Ishikawa (cell line): ENCODE data around the gene FAM162A.

Experiments used
- CEBPB ChIP-seq: IDR thresholded peaks from 2 replicates; pipeline ENCODE4 v1.6.1; 2012
- CREB1 ChIP-seq: IDR thresholded peaks from 2 replicates; pipeline ENCODE4 v1.6.1; 2012; ENCODE audit warnings: low read depth
- EGR1 ChIP-seq: IDR thresholded peaks from 2 replicates; pipeline ENCODE4 v1.6.1; 2012
- EP300 ChIP-seq: IDR thresholded peaks from 2 replicates; pipeline ENCODE4 v1.6.1; 2012; ENCODE audit warnings: borderline replicate concordance
- MAX ChIP-seq: IDR thresholded peaks from 2 replicates; pipeline ENCODE4 v1.6.1; 2012
- NFIC ChIP-seq: IDR thresholded peaks from 2 replicates; pipeline ENCODE4 v1.6.1; 2012
- REST ChIP-seq: IDR thresholded peaks from 2 replicates; pipeline ENCODE4 v1.6.1; 2012; ENCODE audit warnings: low read depth, mild to moderate bottlenecking
- TAF1 ChIP-seq: IDR thresholded peaks from 2 replicates; pipeline ENCODE4 v1.6.1; 2012; ENCODE audit warnings: low read depth, mild to moderate bottlenecking
- TCF12 ChIP-seq: IDR thresholded peaks from 2 replicates; pipeline ENCODE4 v1.6.1; 2012; ENCODE audit warnings: low read depth
- TEAD4 ChIP-seq: IDR thresholded peaks from 2 replicates; pipeline ENCODE4 v1.6.1; 2012
- USF1 ChIP-seq: IDR thresholded peaks from 2 replicates; pipeline ENCODE4 v1.6.1; 2012
- YY1 ChIP-seq: IDR thresholded peaks from 2 replicates; pipeline ENCODE4 v1.6.1; 2012; ENCODE audit warnings: low read depth
- ZBTB7A ChIP-seq: IDR thresholded peaks from 2 replicates; pipeline ENCODE4 v1.6.1; 2012; ENCODE audit warnings: low read depth

- TF ChIP-seq TAF1: no peak
- no peak for TF ChIP-seq CREB1
- no peak for TF ChIP-seq MAX
- TF ChIP-seq ZBTB7A: no peak
- no peak for TF ChIP-seq YY1
- no peak for TF ChIP-seq EGR1
- TF ChIP-seq TEAD4: no peak
- no peak for TF ChIP-seq TCF12
- TF ChIP-seq REST: no peak
- TF ChIP-seq CEBPB: no peak
- no peak for TF ChIP-seq EP300
- no peak for TF ChIP-seq USF1
- no peak for TF ChIP-seq NFIC
Observed at GRCh38 chr3:122353893-122354401, 30.0 kb upstream of the FAM162A start.
